Left ventricle myocardium inferior (tissue), 1 donor: ENCODE results near the gene GLP2R. TPM values are rescaled to one million over a fixed set of nuclear protein-coding genes. Genes with fewer than 3 reads are reported as not detected.

Experiments used
- DNase-seq: peaks from one replicate; pipeline ENCODE4 v3.0.0-alpha.2; 2020
- H3K27ac ChIP-seq: fragments of 200-600 bp; replicated peaks from 2 replicates; pipeline ENCODE4 v1.8.0; 2021
- H3K27me3 ChIP-seq: fragments of 200-600 bp; 2 replicates; pipeline ENCODE4 v1.8.0; 2021; ENCODE audit warnings: low read depth
- H3K36me3 ChIP-seq: fragments of 200-600 bp; 2 replicates; pipeline ENCODE4 v1.8.0; 2021
- H3K4me1 ChIP-seq: fragments of 200-600 bp; 2 replicates; pipeline ENCODE4 v1.8.0; 2021
- H3K4me3 ChIP-seq: fragments of 200-600 bp; 2 replicates; pipeline ENCODE4 v1.8.0; 2021; ENCODE audit warnings: mild to moderate bottlenecking, moderate library complexity
- H3K9me3 ChIP-seq: fragments of 200-600 bp; replicated peaks from 2 replicates; pipeline ENCODE4 v1.8.0; 2021
- intact Hi-C: fragments of 100-400 bp; cut with micrococcal nuclease; formaldehyde crosslinking; loops from one replicate; pipeline ENCODE4 v1.11.0; 2022
- total RNA-seq: library from RNA; stranded (reverse); fragmentation: NEBNext Ultra II Directional; extraction: Animal tissue kit (Norgen Biotek cat#: 25700); gene quantifications from one replicate; pipeline ENCODE4 v1.2.1, GENCODE V29; 2021
- TF ChIP-seq, protein P1 (sequence below): fragments of 200-600 bp; IDR thresholded peaks from 2 replicates; pipeline ENCODE4 v1.8.0; 2021; ENCODE audit warnings: antibody characterized with exemption, mild to moderate bottlenecking, borderline replicate concordance
- donor health status: DM: no; HTN: yes; CAD: no; lungs with severe emphysema.

Gene GLP2R
- total RNA-seq, 1 donor from 2014 or later, result not detected

- no peak overlapping the region for H3K27ac ChIP-seq
- intact Hi-C loops, result no loop called here
- H3K4me3 ChIP-seq, result peak overlapping the region; percentile 62
- TF ChIP-seq, protein P1, sequence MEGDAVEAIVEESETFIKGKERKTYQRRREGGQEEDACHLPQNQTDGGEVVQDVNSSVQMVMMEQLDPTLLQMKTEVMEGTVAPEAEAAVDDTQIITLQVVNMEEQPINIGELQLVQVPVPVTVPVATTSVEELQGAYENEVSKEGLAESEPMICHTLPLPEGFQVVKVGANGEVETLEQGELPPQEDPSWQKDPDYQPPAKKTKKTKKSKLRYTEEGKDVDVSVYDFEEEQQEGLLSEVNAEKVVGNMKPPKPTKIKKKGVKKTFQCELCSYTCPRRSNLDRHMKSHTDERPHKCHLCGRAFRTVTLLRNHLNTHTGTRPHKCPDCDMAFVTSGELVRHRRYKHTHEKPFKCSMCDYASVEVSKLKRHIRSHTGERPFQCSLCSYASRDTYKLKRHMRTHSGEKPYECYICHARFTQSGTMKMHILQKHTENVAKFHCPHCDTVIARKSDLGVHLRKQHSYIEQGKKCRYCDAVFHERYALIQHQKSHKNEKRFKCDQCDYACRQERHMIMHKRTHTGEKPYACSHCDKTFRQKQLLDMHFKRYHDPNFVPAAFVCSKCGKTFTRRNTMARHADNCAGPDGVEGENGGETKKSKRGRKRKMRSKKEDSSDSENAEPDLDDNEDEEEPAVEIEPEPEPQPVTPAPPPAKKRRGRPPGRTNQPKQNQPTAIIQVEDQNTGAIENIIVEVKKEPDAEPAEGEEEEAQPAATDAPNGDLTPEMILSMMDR, result no peak
- no peaks in the 10 kb centered on the region for H3K9me3 ChIP-seq
- no peak for DNase-seq
- H3K27me3 ChIP-seq, result no peaks in the 10 kb centered on the region
- H3K4me1 ChIP-seq, result peaks cover 24% of the 10 kb centered on the region
- H3K36me3 ChIP-seq, result no peaks in the 10 kb centered on the region
Measured at GRCh38 chr17:9788601-9789000, 37.1 kb upstream of the GLP2R start.

DNA sequence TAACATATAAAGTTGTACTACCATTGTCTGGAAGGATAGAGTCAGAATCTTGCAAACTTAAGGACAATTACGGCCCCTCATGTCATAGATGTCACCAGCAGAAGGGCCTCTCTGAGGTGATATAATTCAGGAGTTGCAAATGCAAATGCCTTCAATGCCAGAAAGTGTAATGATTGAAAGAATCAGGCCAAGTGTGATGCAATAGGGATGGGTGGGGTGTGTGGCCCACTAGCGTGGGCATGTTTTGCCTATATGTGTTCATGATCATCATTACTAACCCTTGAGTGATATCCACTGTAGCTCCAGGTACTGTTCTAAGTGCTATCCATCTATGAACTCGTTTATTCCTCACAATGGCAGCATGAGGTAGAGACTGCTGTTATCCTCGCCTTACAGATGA, 35.4 kb upstream of the GLP2R start:
- Histone ChIP-seq H3K4me3 (peak overlapping the region; percentile 62), H3K4me1 (peaks cover 24% of the 10 kb centered on the region), H3K27ac (peak overlapping the region; percentile 88), H3K9me3 (no peaks in the 10 kb centered on the region), H3K36me3 (no peaks in the 10 kb centered on the region), H3K27me3 (no peaks in the 10 kb centered on the region)
- TF ChIP-seq, protein P1, result no peak
- intact Hi-C loops, result no loop called here
- DNase-seq, result no peak

DNA sequence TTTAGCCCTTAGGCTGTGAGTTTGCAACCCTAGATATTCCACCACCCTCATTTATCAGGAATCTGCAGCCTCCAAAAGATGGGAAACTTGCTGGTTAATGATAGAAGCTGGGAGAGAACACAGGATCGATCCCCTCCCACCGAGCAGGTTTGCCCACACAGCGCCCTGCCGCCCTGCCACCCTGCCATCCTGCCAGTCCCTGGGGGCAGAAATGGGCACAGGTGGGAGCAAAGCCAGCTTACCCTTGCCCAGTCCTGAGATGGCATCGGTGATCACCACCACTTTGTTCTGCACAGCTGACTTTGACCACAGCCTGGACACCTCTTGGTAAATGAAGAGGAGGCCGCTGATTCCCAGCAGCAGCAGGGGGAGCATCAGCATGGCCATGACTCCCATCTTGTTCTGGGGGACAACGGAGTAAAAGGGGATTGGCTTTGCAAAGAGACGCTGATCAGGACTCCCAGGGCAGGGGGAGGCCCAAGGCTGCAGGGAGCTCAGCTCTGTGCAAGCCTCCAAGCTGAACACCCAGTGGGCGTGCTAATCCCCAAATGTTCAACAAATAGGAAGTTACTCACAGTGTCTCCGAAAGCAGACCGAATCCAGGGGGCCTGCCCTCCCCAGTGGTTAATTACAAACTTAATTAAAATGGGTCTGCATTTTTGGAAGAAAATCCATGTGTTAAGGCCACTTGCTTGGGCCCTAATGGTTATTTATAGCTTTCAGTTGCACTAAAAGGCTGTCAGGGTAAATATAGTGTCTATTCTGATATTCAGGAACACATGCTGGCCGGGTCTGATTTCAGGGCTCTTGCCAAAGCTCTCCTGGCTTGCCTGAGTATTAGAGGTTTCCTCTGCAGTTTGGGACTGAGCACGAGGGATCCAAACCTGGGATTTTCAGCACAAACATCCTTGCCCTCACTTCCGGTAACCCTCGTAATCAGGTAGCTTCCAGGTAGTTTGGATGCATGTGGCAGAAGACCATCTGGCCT, 34.5 kb upstream of the GLP2R start, which contains the start of gene DHRS7C:
Gene DHRS7C, minus strand, starts transcription at position 704 of the 988 bp plus-strand sequence. Its CDS starts 308 bp downstream, at position 396.
- Histone ChIP-seq H3K4me3 (peak within 1 kb of the TSS; percentile 62), H3K27me3 (no peaks in the 10 kb centered on the region), H3K9me3 (no peaks in the 10 kb centered on the region), H3K4me1 (peaks cover 24% of the 10 kb centered on the region), H3K27ac (peak within 1 kb of the TSS; percentile 88), H3K36me3 (no peaks in the 10 kb centered on the region)
- peak; percentile 45 for DNase-seq
- intact Hi-C loops, result no loop called here
- TF ChIP-seq, protein P1, result no peak

DNA sequence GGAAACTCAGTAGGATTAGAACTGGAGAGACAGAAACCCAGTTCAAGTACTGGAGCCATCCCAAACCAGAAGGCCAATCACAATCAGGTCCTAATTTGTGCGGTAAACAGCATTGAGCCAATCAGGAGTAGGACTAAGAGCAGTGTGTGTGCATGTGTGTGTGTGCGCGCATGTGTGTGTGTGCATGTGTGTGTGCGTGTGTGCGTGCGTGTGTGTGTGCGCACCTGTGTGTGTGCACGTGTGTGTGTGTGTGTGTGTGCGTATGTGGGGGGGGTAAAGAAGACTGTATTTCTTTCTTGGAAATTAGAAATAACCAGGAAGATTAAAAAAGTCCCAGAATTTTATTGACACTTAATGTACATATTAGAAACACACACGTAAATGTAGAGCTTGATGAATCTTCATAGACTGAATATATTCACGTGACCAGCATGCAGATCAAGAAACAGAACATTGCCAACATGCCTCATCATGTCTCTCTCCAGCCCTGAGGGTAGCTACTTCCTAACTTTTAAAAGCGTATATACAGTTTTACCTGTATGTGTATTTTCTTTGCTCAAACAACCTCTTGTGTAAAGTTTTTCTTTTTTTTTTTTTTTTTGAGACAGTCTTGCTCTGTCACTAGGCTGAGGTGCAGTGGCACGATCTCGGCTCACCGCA, 33.4 kb upstream of the GLP2R start:
- Histone ChIP-seq H3K27me3 (no peaks in the 10 kb centered on the region), H3K4me1 (peaks cover 24% of the 10 kb centered on the region), H3K27ac (peak overlapping the region; percentile 88), H3K4me3 (no peak overlapping the region), H3K36me3 (no peaks in the 10 kb centered on the region), H3K9me3 (no peaks in the 10 kb centered on the region)
- TF ChIP-seq, protein P1, result no peak
- DNase-seq, result no peak
- intact Hi-C loops, result no loop called here

GRCh38 chr17:9798008-9798407, 27.7 kb upstream of the GLP2R start:
- Histone ChIP-seq H3K4me1 (peaks cover 28% of the 10 kb centered on the region), H3K27me3 (peaks cover 12% of the 10 kb centered on the region), H3K27ac (no peak overlapping the region), H3K9me3 (no peaks in the 10 kb centered on the region), H3K4me3 (no peak overlapping the region), H3K36me3 (no peaks in the 10 kb centered on the region)
- intact Hi-C loops, result no loop called here
- DNase-seq, result no peak
- TF ChIP-seq, protein P1, result no peak
